Measurements from ENCODE around the gene GTPBP6.
"Not testable (repeated sequence)": the region's sequence is repeated elsewhere in the genome, so short reads cannot be mapped to it uniquely, and the experiment has no call there.

The GTPBP6 gene

DNA sequence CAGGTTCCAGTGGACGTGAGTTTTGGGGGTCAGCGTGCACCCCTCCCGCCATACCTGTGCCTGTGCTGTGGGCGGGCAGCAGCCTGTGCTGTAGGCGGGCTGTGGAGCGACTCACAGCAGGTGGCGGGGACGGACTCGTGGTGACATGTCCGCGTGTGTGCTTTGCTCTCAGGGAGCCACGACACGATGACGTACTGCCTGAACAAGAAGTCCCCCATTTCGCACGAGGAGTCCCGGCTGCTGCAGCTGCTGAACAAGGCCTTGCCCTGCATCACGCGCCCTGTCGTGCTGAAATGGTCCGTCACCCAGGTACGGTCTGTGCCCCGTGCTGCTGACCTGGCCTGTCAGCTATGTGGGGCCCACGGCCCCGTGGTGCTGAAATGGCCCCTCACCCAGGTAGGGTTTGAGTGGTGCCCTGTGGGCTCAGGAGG is 30.0 kb downstream of the GTPBP6 start:
- H3K4me3 ChIP-seq (ENCODE audit: low read depth, low read length): no peak overlapping the region
- TF ChIP-seq, protein P1, sequence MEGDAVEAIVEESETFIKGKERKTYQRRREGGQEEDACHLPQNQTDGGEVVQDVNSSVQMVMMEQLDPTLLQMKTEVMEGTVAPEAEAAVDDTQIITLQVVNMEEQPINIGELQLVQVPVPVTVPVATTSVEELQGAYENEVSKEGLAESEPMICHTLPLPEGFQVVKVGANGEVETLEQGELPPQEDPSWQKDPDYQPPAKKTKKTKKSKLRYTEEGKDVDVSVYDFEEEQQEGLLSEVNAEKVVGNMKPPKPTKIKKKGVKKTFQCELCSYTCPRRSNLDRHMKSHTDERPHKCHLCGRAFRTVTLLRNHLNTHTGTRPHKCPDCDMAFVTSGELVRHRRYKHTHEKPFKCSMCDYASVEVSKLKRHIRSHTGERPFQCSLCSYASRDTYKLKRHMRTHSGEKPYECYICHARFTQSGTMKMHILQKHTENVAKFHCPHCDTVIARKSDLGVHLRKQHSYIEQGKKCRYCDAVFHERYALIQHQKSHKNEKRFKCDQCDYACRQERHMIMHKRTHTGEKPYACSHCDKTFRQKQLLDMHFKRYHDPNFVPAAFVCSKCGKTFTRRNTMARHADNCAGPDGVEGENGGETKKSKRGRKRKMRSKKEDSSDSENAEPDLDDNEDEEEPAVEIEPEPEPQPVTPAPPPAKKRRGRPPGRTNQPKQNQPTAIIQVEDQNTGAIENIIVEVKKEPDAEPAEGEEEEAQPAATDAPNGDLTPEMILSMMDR (IDR thresholded peaks at IDR 0.05; ENCODE audit: borderline replicate concordance, insufficient read depth, low read depth, low read length): no peak

DNA sequence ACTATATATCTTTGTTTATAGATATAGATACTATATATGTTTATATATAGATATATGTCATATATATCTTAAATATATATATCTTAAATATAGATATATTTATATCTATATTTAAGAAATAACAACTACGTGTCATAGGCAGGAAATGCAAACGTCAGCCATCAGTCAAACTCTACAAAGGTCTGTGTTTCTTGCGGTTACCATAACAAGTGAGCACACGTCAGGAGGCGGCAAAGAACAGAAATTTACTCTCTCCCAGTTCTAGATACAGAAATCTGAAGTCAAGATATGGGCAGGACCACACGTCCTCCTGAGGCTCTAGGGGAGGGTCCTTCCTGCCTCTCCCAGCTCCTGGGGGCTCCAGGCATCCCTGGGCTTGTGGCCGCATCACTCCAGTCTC is 30.9 kb downstream of the GTPBP6 start:
- H3K4me3 ChIP-seq (ENCODE audit: low read depth, low read length): no peak overlapping the region
- TF ChIP-seq, protein P1 (IDR thresholded peaks at IDR 0.05; ENCODE audit: borderline replicate concordance, insufficient read depth, low read depth, low read length): no peak

DNA sequence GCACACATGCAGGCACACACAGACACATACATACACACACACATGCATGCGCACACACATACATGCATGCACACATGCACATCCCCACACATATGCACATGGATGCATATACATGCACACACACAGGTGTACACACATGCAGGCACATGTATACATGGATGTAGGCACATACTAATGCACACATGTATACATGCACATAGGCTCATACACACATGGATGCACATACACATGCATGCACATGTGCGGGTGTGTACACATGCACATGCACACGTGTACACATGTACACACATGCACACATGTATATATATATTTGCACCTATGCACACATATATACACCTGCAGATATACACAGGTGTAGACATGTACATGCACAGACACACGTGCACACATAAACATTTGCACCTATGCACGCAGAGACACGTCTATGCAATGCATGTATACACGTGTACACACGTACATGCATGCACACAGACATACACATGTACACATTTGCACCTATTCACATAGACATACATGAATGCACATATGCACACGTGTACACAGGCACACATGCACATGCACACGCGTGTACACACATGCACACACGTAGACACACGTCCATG is 33.4 kb downstream of the GTPBP6 start:
- TF ChIP-seq, protein P1 (IDR thresholded peaks at IDR 0.05; ENCODE audit: borderline replicate concordance, insufficient read depth, low read depth, low read length): no peak

DNA sequence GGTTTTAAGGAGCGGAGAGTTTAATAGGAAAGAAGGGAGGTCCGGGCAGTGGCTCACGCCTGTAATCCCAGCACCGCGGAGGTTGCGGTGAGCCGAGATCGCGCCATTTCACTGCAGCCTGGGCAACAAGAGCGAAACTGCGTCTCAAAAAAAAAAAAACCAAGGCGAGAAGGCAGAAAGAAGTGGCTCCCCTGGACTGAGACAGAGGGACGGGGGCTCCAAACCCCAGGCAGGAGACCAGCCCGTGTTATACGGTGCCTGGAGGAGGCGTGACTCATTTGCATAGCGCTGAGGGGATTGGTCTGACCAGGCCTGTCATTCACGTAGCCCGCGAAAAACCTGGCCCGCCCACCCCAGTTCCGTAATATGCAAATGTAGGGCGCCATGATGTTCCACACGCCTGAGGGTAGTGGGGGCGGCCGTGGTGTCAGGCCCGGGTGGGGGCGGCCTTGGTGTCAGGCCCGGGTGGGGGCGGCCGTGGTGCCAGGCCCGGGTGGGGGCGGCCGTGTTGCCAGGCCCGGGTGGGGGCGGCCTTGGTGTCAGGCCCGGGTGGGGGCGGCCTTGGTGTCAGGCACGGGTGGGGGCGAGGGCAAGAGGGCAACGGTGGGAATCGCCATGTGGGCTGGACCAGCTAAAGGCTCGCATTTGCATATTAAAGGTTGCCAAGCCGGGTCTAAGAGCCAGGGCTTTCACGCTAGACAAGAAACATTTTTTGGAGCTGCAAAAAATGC is 35.3 kb downstream of the GTPBP6 start:
- H3K4me3 ChIP-seq (ENCODE audit: low read depth, low read length): peak overlapping the region; percentile 62
- TF ChIP-seq, protein P1 (IDR thresholded peaks at IDR 0.05; ENCODE audit: borderline replicate concordance, insufficient read depth, low read depth, low read length): no peak

More for the DNA sequence above, 33.4 kb downstream of the GTPBP6 start:
- no peak overlapping the region for H3K4me3 ChIP-seq (ENCODE audit: low read depth, low read length)

DNA sequence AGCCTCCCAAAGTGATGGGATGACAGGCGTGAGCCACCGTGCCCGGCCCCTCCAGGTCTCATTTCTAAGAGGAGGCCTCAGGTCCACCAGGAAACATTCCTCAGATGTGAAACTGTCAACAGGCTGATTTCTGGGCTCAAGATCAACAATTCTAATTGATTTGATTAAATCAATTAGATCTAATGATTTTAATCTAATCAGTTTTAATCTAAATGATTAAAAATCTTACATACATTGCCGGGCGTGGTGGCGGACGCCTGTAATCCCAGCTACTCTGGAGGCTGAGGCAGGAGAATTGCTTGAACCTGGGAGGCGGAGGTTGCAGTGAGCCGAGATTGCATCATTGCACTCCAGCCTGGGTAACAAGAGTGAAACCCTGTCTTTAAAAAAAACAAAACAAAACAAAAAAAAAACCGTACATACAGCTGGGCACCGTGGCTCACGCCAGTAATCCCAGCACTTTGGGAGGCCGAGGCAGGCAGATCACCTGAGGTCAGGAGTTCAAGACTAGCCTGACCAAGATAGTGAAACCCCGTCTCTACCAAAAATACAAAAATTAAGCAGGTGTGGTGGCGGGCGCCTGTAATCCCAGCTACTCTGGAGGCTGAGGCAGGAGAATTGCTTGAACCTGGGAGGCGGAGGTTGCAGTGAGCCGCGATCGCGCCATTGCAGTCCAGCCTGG is 36.5 kb downstream of the GTPBP6 start:
- H3K4me3 ChIP-seq (ENCODE audit: low read depth, low read length): peak overlapping the region; percentile 58

DNA sequence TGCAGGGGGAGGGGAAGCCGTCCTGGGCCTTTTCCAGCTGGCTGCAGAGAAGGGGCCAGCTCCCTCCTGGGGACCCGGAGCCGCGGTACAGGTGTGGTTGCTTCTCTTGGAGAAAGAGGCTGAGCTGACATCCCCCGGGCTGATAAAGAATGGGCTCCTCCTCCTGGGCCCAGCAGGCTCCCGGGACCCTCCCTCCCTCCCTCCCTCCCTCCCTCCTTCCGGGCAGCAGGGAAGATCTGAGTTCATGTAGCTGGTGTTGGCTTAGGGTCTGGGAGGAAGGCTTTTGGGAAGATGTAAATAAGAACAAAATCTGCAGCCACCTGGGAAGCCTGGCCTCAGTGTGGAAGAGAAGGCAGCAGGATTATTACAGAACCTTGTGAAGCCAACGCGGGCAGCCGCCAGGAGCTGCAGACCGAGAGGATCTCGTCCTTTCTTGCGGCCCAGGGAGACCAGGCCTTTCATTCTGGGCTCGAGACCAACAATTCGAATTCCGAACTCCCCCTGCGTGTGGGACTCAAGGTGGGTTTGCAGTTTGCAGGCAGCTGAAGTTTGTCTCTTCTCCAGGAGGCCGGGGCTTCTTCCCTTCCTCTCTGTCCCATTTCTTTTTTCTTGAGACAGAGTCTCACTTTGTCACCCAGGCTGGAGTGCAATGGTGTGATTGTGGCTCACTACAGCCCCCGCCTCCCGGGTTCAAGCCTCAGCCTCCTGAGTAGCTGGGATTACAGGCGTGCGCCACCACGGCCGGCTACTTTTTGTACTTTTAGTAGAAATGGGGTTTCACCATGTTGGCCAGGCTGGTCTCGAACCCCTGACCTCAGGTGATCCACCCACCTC is 37.2 kb downstream of the GTPBP6 start, which contains the start of gene PLCXD1:
PLCXD1 (plus strand) TSS at position 216 of the 834 bp plus-strand sequence. CDS start 2,807 bp downstream, outside the sequence.
- H3K4me3 ChIP-seq (ENCODE audit: low read depth, low read length): peak within 1 kb of the TSS; percentile 58
- TF ChIP-seq, protein P1 (IDR thresholded peaks at IDR 0.05; ENCODE audit: borderline replicate concordance, insufficient read depth, low read depth, low read length): no peak

DNA sequence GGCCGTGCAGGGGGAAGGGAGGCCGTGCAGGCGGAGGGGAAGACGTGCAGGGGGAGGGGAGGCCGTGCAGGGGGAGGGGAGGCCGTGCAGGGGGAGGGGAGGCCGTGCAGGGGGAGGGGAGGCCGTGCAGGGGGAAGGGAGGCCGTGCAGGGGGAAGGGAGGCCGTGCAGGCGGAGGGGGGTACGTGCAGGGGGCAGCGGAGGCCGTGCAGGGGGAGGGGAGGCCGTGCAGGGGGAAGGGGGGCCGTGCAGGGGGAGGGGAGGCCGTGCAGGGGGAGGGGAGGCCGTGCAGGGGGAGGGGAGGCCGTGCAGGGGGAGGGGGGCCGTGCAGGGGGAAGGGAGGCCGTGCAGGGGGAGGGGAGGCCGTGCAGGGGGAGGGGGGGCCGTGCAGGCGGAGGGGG is 37.9 kb downstream of the GTPBP6 start:
- H3K4me3 ChIP-seq (ENCODE audit: low read depth, low read length): not testable (repeated sequence)

DNA sequence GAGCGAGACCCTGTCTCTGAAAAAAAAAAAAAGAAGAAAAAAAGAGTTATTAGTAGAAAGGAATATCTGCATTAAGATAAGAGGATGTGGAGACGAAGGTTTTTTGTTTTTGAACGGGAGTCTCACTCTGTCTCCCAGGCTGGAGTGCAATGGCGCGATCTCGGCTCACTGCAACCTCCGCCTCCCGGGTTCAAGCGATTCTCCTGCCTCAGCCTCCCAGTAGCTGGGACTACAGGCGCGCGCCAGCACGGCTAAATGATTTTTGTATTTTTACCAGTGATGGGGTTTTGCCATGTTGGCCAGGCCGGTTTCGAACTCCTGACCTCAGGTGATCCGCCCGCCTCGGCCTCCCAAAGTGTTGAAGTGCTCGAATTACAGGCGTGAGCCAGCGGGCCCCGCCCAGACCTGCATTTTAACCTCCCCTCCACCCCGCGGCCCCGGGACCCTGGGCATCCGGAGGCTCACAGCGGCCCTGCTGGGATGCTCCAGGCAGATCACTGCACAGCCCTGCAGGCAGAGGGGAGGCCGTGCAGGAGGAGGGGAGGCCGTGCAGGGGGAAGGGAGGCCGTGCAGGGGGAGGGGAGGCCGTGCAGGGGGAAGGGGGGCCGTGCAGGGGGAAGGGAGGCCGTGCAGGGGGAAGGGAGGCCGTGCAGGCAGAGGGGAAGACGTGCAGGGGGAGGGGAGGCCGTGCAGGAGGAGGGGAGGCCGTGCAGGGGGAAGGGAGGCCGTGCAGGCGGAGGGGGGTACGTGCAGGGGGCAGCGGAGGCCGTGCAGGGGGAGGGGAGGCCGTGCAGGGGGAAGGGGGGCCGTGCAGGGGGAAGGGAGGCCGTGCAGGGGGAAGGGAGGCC is 38.6 kb downstream of the GTPBP6 start:
- not testable (repeated sequence) for H3K4me3 ChIP-seq (ENCODE audit: low read depth, low read length)
